ENCODE measurements around the gene OR6A2. TPM values are rescaled to one million over a fixed set of nuclear protein-coding genes. Genes with fewer than 3 reads are reported as not detected.
"Not testable (repeated sequence)": the region's sequence is repeated elsewhere in the genome, so short reads cannot be mapped to it uniquely, and the experiment has no call there.

OR6A2 gene
- total and polyA plus RNA-seq, 2 of the 8 experiments (the other 6 are each of a cell fraction or from before 2014, with no cell fraction given), result 0.14 to 0.20 TPM

DNA sequence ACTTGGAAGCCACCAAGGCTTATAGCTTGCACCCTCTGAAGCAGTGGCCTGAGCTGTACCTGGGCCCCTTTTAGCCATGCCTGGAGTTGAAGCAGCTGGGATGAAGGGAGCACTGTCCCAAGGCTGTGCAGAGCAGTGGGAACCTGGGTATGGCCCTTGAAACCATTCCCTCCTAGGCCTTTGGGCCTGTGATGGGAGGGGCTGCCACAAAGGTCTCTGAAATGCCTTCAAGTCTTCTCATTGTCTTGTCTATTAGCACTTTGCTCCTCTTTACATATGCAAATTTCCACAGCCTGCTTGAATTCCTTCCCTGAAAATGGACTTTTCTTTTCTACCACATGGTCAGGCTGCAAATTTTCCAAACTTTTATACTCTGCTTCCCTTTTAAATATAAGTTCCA lies 1.6 kb upstream of the OR6A2 start:
- H3K27me3 ChIP-seq (replicated peaks in 1 of 4; ENCODE audit: control insufficient read depth in 3 of 4, extremely low read depth in 1 of 4, insufficient read depth in 3 of 4, low read length in 3 of 4); H3K79me1 ChIP-seq (ENCODE audit: low read depth, low read length); H3K23ac ChIP-seq (ENCODE audit: insufficient read length); H3K14ac ChIP-seq (ENCODE audit: insufficient read length); H2BK120ac ChIP-seq (replicated peaks; ENCODE audit: low read depth, low read length); H3K79me2 ChIP-seq (ENCODE audit: control insufficient read depth in 1 of 2, insufficient read depth in 2 of 2, low read length in 2 of 2); H4K8ac ChIP-seq (ENCODE audit: extremely low read depth, insufficient read depth, low read length); H3K56ac ChIP-seq (replicated peaks; ENCODE audit: insufficient read length, low read depth, low read length); H3K9ac ChIP-seq (replicated peaks in 1 of 4; ENCODE audit: extremely low read depth in 1 of 4, low read depth in 3 of 4, low read length in 3 of 4); CTCF ChIA-PET (ENCODE audit: partially characterized antibody); H3K23me2 ChIP-seq (ENCODE audit: low read depth, low read length); H3K4me2 ChIP-seq (ENCODE audit: insufficient read depth in 1 of 2, low read depth in 2 of 2, low read length in 2 of 2); H2AK5ac ChIP-seq (ENCODE audit: low read depth, low read length); H2BK15ac ChIP-seq (ENCODE audit: low read length); H2AFZ ChIP-seq (ENCODE audit: low read length); H3K36me3 ChIP-seq (ENCODE audit: control insufficient read depth in 2 of 4, insufficient read depth in 4 of 4, low read length in 3 of 4); DNase-seq (ENCODE audit: low read depth in 1 of 2, low spot score in 2 of 2); H4K91ac ChIP-seq (replicated peaks; ENCODE audit: insufficient read length, low read length); H3K27ac ChIP-seq (ENCODE audit: low read depth, low read length); H4K5ac ChIP-seq (ENCODE audit: insufficient read length, low read depth, low read length); H2BK20ac ChIP-seq (ENCODE audit: low read length); H4K20me1 ChIP-seq (replicated peaks in 1 of 2; ENCODE audit: control insufficient read depth in 1 of 2, insufficient read depth in 2 of 2, low read length in 2 of 2); H3K4me1 ChIP-seq (replicated peaks in 1 of 4; ENCODE audit: control insufficient read depth in 3 of 4, insufficient read depth in 4 of 4, low read length in 3 of 4); POLR2A ChIA-PET (ENCODE audit: partially characterized antibody); H3K18ac ChIP-seq (ENCODE audit: extremely low read depth, low read length); H3K4ac ChIP-seq (replicated peaks; ENCODE audit: insufficient read length, low read depth, low read length); H3K4me3 ChIP-seq (ENCODE audit: extremely low read depth in 1 of 4, insufficient read depth in 2 of 4, low read depth in 3 of 4, low read length in 4 of 4): not testable (repeated sequence)
- 0 out of 2 replicates have a peak overlapping the region, but pooled peaks have one; percentile 20 for H2BK12ac ChIP-seq (ENCODE audit: low read depth, low read length)
- peaks cover 7 to 15% of the 10 kb centered on the region in 2 experiments for H3K9me3 ChIP-seq (ENCODE audit: insufficient read depth in 2 of 2, low read depth in 1 of 2, low read length in 1 of 2)
- peak; percentile 32 for FAIRE-seq
- peak overlapping the region; percentile 55; the same call in 1 of the 2 replicates for H2BK5ac ChIP-seq (ENCODE audit: low read depth, low read length)
- peak; percentile 35 for TF ChIP-seq NANOG (IDR thresholded peaks at IDR 0.05; ENCODE audit: insufficient read depth, low read depth, low read length, poor library complexity, severe bottlenecking)

Measured in H1 (cell line).